DND-41 (cell line): Measurements from ENCODE around the gene PRR15L.

Source experiments
- ATAC-seq: fragments of 200-7000 bp; cut with Tn5 transposase; 3 replicates; pipeline ENCODE4 v1.9.1; 2021; ENCODE audit warnings: low read depth; ENCODE audit not compliant: insufficient read depth
- DNase-seq: peaks from one replicate; pipeline ENCODE4 v3.0.0-alpha.2; 2020
- H2AFZ ChIP-seq: 2 replicates; pipeline ENCODE4 v1.6.0; 2012; ENCODE audit warnings: low read depth, low read length
- H3K27ac ChIP-seq: 2 replicates; pipeline ENCODE4 v1.5.1; 2012; ENCODE audit warnings: low read length, inconsistent platforms
- H3K27me3 ChIP-seq: fragments of 200-600 bp; sonication (generic); 2 replicates; pipeline ENCODE4 v1.6.0; 2012; ENCODE audit warnings: low read length, mild to moderate bottlenecking, inconsistent platforms; ENCODE audit not compliant: insufficient read depth, poor library complexity
- H3K36me3 ChIP-seq: 2 replicates; pipeline ENCODE4 v1.5.1; 2012; ENCODE audit warnings: low read length, inconsistent platforms; ENCODE audit not compliant: insufficient read depth
- H3K4me1 ChIP-seq: 2 replicates; pipeline ENCODE4 v1.5.1; 2012; ENCODE audit warnings: mild to moderate bottlenecking, low read length; ENCODE audit not compliant: insufficient read depth
- H3K4me2 ChIP-seq: 2 replicates; pipeline ENCODE4 v1.6.0; 2012; ENCODE audit warnings: mild to moderate bottlenecking, moderate library complexity, low read length, inconsistent platforms; ENCODE audit not compliant: insufficient read depth
- H3K4me3 ChIP-seq, 2 experiments: fragments of 200-600 bp in 1 of 2; shearing (Covaris generic) in 1 of 2; 2 replicates each; pipeline ENCODE4 v1.5.1; 2012 to 2016; ENCODE audit warnings: inconsistent platforms in 2 of 2, low read length in 2 of 2, mild to moderate bottlenecking in 2 of 2, low read depth in 1 of 2, moderate library complexity in 1 of 2
- H3K79me2 ChIP-seq: 2 replicates; pipeline ENCODE4 v1.6.0; 2012; ENCODE audit warnings: low read length, inconsistent platforms; ENCODE audit not compliant: insufficient read depth
- H3K9ac ChIP-seq: 2 replicates; pipeline ENCODE4 v1.6.0; 2012; ENCODE audit warnings: low read depth, mild to moderate bottlenecking, inconsistent platforms, low read length, moderate library complexity
- H3K9me3 ChIP-seq: 2 replicates; pipeline ENCODE4 v1.5.1; 2012; ENCODE audit warnings: low read length, moderate library complexity, mild to moderate bottlenecking, inconsistent platforms; ENCODE audit not compliant: insufficient read depth, severe bottlenecking
- H4K20me1 ChIP-seq: 2 replicates; pipeline ENCODE4 v1.6.0; 2012; ENCODE audit warnings: low read length; ENCODE audit not compliant: insufficient read depth
- EZH2 ChIP-seq: IDR thresholded peaks from 3 replicates; pipeline ENCODE4 v1.6.1; 2012; ENCODE audit warnings: borderline replicate concordance, low read depth, mild to moderate bottlenecking, moderate library complexity, low read length, inconsistent platforms; ENCODE audit not compliant: severe bottlenecking
- TF ChIP-seq, protein P1 (sequence below): IDR thresholded peaks from 2 replicates; pipeline ENCODE4 v1.5.1; 2012; ENCODE audit warnings: borderline replicate concordance, low read length, moderate library complexity, mild to moderate bottlenecking; ENCODE audit not compliant: poor library complexity, severe bottlenecking; ENCODE audit errors: extremely low read depth

Gene PRR15L, protein sequence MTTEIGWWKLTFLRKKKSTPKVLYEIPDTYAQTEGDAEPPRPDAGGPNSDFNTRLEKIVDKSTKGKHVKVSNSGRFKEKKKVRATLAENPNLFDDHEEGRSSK

DNA sequence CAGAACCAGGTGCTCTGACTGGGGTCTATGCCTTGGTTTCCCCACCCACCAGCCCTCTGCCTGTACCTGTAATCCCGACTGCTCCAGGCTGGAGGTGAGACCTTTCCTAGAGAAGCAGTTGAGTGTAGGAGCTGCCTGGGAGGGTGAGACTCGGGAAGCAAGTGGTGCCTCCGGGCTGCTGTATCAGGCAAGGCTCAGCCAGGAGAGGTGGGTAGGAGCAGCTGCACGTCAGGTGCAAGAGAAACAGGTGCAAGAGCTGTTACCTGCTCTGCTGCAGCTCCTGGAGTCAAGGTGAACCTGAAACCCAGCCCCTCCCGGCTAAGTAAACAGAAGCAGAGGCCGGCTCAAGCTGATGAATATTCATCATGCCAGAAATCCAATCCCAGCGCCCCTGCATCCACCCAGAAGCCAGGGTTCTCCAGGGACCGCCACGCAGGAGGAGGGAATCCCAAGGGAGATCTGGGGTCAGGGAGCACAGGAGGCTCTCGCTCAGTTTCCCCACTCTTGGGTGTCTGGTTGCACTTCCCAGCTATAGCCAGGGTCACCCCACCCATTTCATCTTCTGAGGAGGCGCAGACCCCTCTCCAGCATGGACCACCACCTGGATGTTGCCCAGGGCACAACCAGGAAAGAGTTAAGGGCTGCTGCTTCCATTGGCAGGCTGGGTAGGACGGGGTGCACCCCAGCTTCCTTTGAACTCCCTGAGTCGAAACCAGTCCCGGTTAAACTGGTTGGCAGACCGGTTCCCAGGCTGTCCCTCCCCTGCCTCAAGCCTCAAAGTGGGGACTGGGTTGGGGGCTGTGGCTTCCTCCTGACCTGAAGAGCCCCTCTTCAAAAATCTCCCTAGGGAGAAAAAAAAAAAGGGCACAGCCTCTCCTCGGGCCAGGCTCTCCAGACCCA, at the start of gene PRR15L:
PRR15L (minus strand) TSS at position 293 of the 900 bp plus-strand sequence. CDS start 4,649 bp downstream, outside the sequence.
- Histone ChIP-seq H4K20me1 (no peaks in the 10 kb centered on the region), H3K9me3 (no peaks in the 10 kb centered on the region), H3K36me3 (no peaks in the 10 kb centered on the region), H3K4me3 (no peak within 1 kb of the TSS), H2AFZ (no peak within 1 kb of the TSS), H3K9ac (no peak within 1 kb of the TSS), H3K79me2 (no peaks in the 10 kb centered on the region), H3K27me3 (no peaks in the 10 kb centered on the region), H3K27ac (no peak within 1 kb of the TSS), H3K4me2 (no peak within 1 kb of the TSS), H3K4me1 (no peaks in the 10 kb centered on the region)
- no peak for ATAC-seq
- no peak for DNase-seq
- TF ChIP-seq, protein P1, sequence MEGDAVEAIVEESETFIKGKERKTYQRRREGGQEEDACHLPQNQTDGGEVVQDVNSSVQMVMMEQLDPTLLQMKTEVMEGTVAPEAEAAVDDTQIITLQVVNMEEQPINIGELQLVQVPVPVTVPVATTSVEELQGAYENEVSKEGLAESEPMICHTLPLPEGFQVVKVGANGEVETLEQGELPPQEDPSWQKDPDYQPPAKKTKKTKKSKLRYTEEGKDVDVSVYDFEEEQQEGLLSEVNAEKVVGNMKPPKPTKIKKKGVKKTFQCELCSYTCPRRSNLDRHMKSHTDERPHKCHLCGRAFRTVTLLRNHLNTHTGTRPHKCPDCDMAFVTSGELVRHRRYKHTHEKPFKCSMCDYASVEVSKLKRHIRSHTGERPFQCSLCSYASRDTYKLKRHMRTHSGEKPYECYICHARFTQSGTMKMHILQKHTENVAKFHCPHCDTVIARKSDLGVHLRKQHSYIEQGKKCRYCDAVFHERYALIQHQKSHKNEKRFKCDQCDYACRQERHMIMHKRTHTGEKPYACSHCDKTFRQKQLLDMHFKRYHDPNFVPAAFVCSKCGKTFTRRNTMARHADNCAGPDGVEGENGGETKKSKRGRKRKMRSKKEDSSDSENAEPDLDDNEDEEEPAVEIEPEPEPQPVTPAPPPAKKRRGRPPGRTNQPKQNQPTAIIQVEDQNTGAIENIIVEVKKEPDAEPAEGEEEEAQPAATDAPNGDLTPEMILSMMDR: no peak
- TF ChIP-seq EZH2: no peak

DNA sequence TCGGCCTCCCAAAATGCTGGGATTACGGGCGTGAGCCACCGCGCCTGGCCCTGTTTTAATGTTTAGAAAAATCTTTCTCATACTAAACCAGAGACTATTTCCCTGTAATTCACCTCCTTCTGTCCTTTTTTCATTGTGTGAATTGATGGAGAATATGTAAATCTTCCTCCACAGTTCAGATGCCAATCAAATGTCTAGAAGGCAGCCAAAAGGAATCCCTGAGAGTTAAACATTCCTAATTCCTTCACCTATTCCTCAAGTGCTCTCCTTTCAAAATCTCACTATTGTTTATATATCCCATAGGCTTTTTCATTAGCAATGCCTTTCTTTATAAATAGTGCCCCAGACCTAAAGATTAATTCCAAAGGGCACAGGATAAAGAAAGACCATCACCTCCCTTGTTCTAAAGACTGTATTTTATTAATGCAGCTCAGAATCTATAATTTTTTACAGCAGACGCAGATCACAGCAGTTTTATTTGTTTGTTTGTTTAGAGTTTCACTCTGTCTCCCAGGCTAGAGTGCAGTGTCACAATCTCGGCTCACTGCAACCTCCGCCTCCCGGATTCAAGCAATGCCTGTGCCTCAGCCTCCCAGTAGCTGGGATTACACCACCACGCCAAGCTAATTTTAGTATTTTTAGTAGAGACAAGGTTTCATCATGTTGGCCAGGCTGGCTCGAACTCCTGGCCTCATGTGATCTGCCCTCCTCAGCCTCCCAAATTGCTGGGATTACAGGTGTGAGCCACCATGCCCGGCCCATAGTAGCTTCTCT, 49.4 kb upstream of the PRR15L start:
- H3K4me1 ChIP-seq: peaks cover 19% of the 10 kb centered on the region
- no peak overlapping the region for H3K4me2 ChIP-seq
- H3K27ac ChIP-seq: no peak overlapping the region
- H3K4me3 ChIP-seq: no peak overlapping the region
- no peaks in the 10 kb centered on the region for H3K9me3 ChIP-seq
- TF ChIP-seq EZH2: no peak
- TF ChIP-seq, protein P1: no peak
- no peaks in the 10 kb centered on the region for H3K36me3 ChIP-seq
- ATAC-seq (no peak), DNase-seq (no peak)
- no peak overlapping the region for H2AFZ ChIP-seq
- H4K20me1 ChIP-seq: no peaks in the 10 kb centered on the region
- peaks cover 5% of the 10 kb centered on the region for H3K27me3 ChIP-seq
- no peak overlapping the region for H3K9ac ChIP-seq
- no peaks in the 10 kb centered on the region for H3K79me2 ChIP-seq

DNA sequence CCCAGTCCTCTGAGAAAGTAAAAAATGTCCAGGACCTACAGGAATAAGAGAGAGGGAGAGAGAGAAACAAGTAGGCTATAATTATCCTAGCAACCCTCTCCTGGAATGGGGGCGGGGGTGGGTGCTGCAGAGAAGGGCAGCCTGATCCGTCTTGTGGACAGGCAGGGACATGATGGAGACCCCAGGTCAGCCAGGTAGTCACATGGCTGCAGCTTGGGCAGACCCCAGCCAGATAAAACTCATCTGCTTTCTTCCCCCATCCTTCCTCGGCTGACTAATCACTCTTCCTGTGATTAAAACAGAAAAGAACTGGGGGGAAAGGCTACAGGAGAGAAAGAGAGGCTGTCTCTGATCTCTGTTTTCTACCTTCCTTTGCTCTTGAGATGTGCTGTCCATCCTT, 47.3 kb upstream of the PRR15L start:
- Histone ChIP-seq H3K4me1 (peaks cover 10% of the 10 kb centered on the region), H3K36me3 (no peaks in the 10 kb centered on the region), H2AFZ (no peak overlapping the region), H3K4me2 (no peak overlapping the region), H3K79me2 (no peaks in the 10 kb centered on the region), H4K20me1 (no peaks in the 10 kb centered on the region), H3K9ac (no peak overlapping the region), H3K4me3 (no peak overlapping the region), H3K27me3 (no peaks in the 10 kb centered on the region), H3K9me3 (no peaks in the 10 kb centered on the region), H3K27ac (no peak overlapping the region)
- no peak for DNase-seq
- TF ChIP-seq EZH2: no peak
- TF ChIP-seq, protein P1: no peak
- ATAC-seq: no peak
